Fibroblast of skin of abdomen (primary cell): Measurements from ENCODE around the gene CFAP221.

Experiments
- DNase-seq: peaks from one replicate; pipeline ENCODE4 v3.0.0-alpha.2; 2013

Gene CFAP221

GRCh38 chr2:119646149-119646548 lies 101.9 kb downstream of the CFAP221 start:
- no peak for DNase-seq

- peak; percentile 10 for DNase-seq
Observed at GRCh38 chr2:119647440-119648169, 103.4 kb downstream of the CFAP221 start.

- DNase-seq: no peak
Observed at GRCh38 chr2:119649364-119649917, 105.2 kb downstream of the CFAP221 start.

- DNase-seq: no peak
Observed at GRCh38 chr2:119650206-119650605, 106.0 kb downstream of the CFAP221 start.

- DNase-seq: peak; percentile 6
Observed at GRCh38 chr2:119650846-119651370, 106.7 kb downstream of the CFAP221 start.

- no peak for DNase-seq
Observed at GRCh38 chr2:119657466-119658145, 113.4 kb downstream of the CFAP221 start.

GRCh38 chr2:119659601-119660342 lies 115.5 kb downstream of the CFAP221 start:
- peak; percentile 23 for DNase-seq

GRCh38 chr2:119660343-119660658 lies 116.1 kb downstream of the CFAP221 start:
- DNase-seq: no peak

GRCh38 chr2:119662297-119662696 lies 118.0 kb downstream of the CFAP221 start:
- no peak for DNase-seq

GRCh38 chr2:119668546-119668945 lies 124.3 kb downstream of the CFAP221 start:
- no peak for DNase-seq

GRCh38 chr2:119671016-119671415 lies 126.8 kb downstream of the CFAP221 start:
- no peak for DNase-seq

GRCh38 chr2:119671752-119672151 lies 127.5 kb downstream of the CFAP221 start:
- DNase-seq: no peak

GRCh38 chr2:119672161-119672862 lies 128.1 kb downstream of the CFAP221 start:
- no peak for DNase-seq

GRCh38 chr2:119673796-119674195 lies 129.5 kb downstream of the CFAP221 start:
- DNase-seq: no peak

- no peak for DNase-seq
Observed at GRCh38 chr2:119674711-119675500, 130.7 kb downstream of the CFAP221 start.

- DNase-seq: no peak
Observed at GRCh38 chr2:119678021-119678656, 133.9 kb downstream of the CFAP221 start.

GRCh38 chr2:119679526-119679837 lies 135.2 kb downstream of the CFAP221 start:
- DNase-seq: no peak

- no peak for DNase-seq
Observed at GRCh38 chr2:119679846-119680245, 135.6 kb downstream of the CFAP221 start.

- DNase-seq: no peak
Observed at GRCh38 chr2:119680457-119681202, 136.4 kb downstream of the CFAP221 start.

- no peak for DNase-seq
Observed at GRCh38 chr2:119681203-119681867, 137.1 kb downstream of the CFAP221 start.
